SK-MEL-5 (cell line): ENCODE data around the gene ADAT3. TPM values are rescaled to one million over a fixed set of nuclear protein-coding genes. Genes with fewer than 3 reads are reported as not detected.

Source experiments
- DNase-seq: peaks from one replicate; pipeline ENCODE4 v3.0.0-alpha.2; 2016; ENCODE audit warnings: low read depth, low spot score
- in situ Hi-C: cut with HindIII; loops from 2 replicates; pipeline ENCODE4 v1.10.0; 2016; ENCODE audit warnings: low sequenced_read_pairs, high pct_unique_total_duplicates, low pct_unique_long_range_greater_than_20kb
- total RNA-seq: library from RNA; depleted of rRNA; stranded (reverse); fragments of >200 nt; shearing (Covaris generic); gene quantifications from 2 replicates; pipeline ENCODE4 v1.2.3, GENCODE V29; 2014

ADAT3 gene
- total RNA-seq, 1 experiment from 2014 or later = 2.6 TPM

GRCh38 chr19:1923319-1923718, 18.1 kb downstream of the ADAT3 start:
- in situ Hi-C loops = no loop called here
- no peak for DNase-seq

GRCh38 chr19:1924320-1924961, 19.2 kb downstream of the ADAT3 start:
- in situ Hi-C loops = no loop called here
- no peak for DNase-seq

GRCh38 chr19:1925544-1925943, 20.3 kb downstream of the ADAT3 start:
- in situ Hi-C loops = no loop called here
- DNase-seq = no peak

- peak; percentile 68 for DNase-seq
- in situ Hi-C loops = no loop called here
Measured at GRCh38 chr19:1929021-1929742, 24.0 kb downstream of the ADAT3 start.

- no peak for DNase-seq
- in situ Hi-C loops = no loop called here
Measured at GRCh38 chr19:1931445-1931844, 26.2 kb downstream of the ADAT3 start.

- in situ Hi-C loops = no loop called here
Measured at GRCh38 chr19:1932395-1932794, 27.2 kb downstream of the ADAT3 start.

GRCh38 chr19:1933244-1933643, 28.0 kb downstream of the ADAT3 start:
- in situ Hi-C loops = no loop called here
- no peak for DNase-seq

More at GRCh38 chr19:1932395-1932794, 27.2 kb downstream of the ADAT3 start:
- DNase-seq = no peak

DNA sequence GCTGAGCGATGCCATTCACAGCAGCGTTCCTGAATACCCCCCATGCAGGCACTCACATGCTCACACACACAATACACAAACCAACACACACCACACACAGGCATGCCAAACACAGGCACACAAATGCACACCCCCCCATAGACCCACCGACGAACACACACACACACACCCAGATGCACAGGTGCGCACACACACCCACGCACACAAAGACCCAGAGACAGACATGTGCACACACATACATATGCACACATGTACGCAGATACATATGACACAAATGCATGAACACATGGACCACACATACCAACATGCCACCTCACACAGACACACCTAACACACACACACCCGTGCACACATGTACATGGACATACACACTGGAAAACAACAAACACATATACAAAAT, 28.7 kb downstream of the ADAT3 start:
- DNase-seq = no peak
- in situ Hi-C loops = no loop called here

GRCh38 chr19:1935484-1936208, 30.4 kb downstream of the ADAT3 start:
- in situ Hi-C loops = no loop called here
- DNase-seq = peak; percentile 43

- in situ Hi-C loops = no loop called here
- no peak for DNase-seq
Measured at GRCh38 chr19:1936430-1936829, 31.2 kb downstream of the ADAT3 start.

DNA sequence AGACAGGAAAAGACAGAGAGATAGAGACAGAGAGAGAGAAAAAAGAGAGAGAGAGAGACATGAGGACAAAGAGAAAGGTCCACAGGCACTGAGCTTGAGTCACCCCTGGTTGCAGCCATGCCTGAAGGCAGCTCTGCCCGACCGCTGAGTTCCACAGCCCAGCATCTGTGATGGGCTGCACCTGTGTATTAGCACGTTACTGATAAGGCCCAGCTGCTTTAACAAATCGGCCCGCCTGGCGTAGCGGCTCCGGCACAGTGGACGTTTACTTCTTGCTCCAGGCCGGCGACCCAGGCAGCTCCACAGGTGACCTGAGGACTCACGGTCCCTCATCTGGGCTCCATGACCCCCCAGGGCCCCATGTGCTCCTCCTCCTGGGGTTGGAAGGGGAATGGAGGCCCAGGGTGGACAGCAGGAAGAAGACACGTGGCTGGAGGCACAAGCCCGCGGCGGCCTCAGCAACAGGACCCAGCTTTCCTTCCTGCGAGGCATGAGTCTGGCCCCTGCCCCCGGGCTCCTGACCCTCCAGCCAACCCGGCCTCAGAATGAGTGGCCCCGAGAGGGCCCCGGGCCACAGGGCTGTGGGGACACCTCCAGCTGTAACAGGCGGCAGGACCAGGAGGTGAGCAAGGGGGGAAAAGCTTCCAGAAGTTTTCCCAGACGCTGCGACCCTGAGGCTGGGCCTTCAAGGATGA, 31.9 kb downstream of the ADAT3 start:
- DNase-seq = no peak
- in situ Hi-C loops = no loop called here

DNA sequence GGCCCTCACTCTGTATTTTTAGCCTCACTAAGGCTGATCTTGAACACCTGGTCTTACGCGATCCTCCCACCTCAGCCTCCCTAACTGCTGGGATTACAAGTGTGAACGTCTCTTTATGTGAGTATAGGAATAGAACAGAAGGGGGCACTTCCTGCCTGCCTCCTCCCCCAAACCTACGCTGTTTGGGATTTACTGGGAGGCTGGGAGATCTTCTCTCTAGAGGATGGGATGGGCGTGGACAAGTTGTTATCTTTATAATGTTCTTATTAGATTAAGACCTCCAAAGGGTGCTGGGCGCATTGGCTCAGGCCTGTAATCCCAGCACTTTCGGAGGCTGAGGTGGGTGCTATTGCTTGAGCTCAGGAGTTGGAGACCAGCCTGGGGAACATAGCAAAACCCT, 32.9 kb downstream of the ADAT3 start:
- in situ Hi-C loops = no loop called here
- no peak for DNase-seq

- in situ Hi-C loops = no loop called here
- DNase-seq = no peak
Measured at GRCh38 chr19:1941146-1942077, 36.2 kb downstream of the ADAT3 start, which contains the start of gene CSNK1G2. CSNK1G2 (plus strand) TSS chr19:1941172; CDS start chr19:1969773, 28,601 bp downstream.

DNA sequence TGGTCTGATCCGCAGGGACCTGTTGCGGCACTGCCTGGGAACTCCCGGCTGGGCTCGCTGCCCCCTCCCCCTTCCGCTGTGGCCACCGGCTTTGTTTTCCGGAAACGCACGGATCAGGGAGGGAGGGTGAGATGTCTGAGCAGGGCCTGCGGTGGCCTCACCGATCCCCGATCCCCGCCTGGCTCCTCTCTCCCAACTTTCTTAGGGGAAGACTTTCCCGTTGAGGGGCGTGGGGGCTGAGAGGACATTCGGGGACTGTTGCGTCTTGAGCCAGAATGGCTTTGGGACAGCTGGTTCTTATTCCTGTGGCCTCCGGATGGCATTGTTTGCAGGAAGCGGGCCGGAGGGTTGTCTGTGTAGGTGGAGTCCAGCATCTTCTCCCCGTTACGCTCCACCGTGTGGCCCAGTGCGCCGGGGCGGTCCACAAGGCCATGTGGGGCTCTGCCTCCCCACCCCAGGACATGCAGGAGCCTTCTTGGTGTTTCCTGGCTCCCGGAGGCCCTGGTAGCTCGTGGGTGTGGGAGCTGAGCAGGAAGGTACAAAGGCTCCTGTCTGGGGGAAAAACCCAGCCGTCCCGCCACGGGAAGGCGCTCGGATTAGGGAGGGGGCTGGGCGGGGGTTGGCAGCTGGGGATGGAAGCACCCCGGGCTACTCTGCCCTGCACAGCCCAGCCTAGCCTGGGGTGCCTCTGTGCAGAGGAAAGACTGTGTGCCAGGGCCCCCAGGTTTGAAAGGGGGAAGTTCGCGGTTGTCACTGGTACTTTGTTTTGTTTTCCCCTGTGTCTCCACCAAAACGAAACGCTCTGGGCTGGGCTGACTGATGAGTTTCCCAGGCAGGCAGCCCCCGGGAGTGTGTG, 37.1 kb downstream of the ADAT3 start:
- peak; percentile 44 for DNase-seq
- in situ Hi-C loops = no loop called here

DNA sequence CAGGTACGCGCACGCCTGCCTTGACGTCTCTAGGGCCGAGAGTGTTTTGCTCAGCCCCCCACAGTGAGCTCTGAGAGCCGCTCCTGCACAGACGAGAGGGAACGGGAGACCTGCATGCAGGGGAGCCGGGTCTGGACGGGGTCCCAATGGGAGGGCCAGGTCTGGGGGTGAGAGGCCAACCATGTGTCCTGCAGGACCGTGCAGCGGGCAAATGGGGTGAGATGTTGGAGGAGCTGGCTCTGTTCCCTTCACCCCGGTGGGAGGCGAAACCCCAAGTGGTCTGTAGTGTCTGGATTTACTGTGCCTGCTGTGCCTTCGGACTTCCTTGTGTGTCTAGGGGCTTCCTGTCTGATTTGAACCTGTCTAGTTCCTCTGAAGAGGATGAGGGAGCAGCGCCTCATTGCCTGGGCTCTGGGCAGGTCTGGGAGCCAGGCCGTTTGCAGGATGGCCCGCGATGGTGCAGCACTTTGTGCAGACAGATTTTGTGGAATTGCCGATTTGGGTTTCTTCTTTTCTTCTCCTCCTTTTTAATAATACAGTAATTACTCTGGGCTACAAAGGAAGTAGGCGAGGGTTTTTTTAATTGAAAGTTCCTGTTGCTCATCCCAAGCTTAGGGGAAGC, 37.8 kb downstream of the ADAT3 start:
- in situ Hi-C loops = no loop called here

GRCh38 chr19:1943661-1944087, 38.5 kb downstream of the ADAT3 start:
- in situ Hi-C loops = no loop called here
- no peak for DNase-seq

More for the DNA sequence above, 37.8 kb downstream of the ADAT3 start:
- DNase-seq = no peak
